SH-SY5Y (cell line): ENCODE data around the gene NRTN.

ENCODE experiments used
- GATA2 ChIP-seq: IDR thresholded peaks from 2 replicates; pipeline ENCODE4 v1.6.1; 2011; ENCODE audit warnings: mild to moderate bottlenecking, low read depth, low read length
- GATA3 ChIP-seq: IDR thresholded peaks from 2 replicates; pipeline ENCODE4 v1.6.1; 2011; ENCODE audit warnings: low read depth, mild to moderate bottlenecking, low read length, moderate library complexity

DNA sequence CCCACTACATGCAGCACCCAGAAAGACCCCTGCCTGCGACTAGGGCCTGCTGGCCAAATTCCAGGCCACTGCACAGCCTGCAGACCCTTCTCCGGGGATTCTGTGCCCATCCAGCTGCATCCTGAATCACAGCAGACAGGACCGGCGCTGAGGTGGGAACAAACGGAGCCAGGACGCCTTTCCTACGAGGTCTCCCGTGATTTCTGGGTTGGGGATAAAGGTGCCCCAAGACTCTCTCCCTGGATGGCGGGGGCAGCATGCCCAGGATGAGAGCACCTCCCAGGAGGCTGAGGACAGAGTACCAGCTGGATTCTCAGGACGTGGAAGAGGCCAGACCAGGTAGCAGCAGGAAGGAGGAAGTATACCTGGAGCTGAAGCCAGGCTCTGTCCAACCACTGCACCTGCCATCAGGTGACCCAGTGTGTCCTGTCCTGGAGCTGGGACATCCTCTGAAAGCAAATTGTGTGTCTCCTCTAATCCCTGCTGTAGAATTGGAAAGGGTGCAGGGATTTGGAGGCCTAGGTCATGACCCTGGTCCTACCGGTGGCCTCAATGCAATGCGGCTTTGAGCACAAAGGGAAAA, 68.8 kb downstream of the NRTN start:
- TF ChIP-seq GATA2 (no peak), GATA3 (no peak)
